Thymus (tissue), 11 donors: ENCODE results near the gene POFUT2. TPM values are rescaled to one million over a fixed set of nuclear protein-coding genes. Genes with fewer than 3 reads are reported as not detected.

Experiments used
- DNase-seq, 9 donors: peaks; one replicate each; pipeline ENCODE4 v3.0.0-alpha.2; 2013; ENCODE audit warnings: low spot score in 9 of 9, low read depth in 6 of 9, missing footprints in 1 of 9
- H3K27ac ChIP-seq, 2 donors: one replicate each; pipeline ENCODE4 v1.5.1; 2013; ENCODE audit warnings: control low read depth in 1 of 2, low read depth in 1 of 2, low read length in 1 of 2, mild to moderate bottlenecking in 1 of 2, moderate library complexity in 1 of 2
- H3K27me3 ChIP-seq, 2 donors: one replicate each; pipeline ENCODE4 v1.5.1; 2013; ENCODE audit warnings: low read length in 1 of 2; ENCODE audit not compliant: control insufficient read depth in 2 of 2, insufficient read depth in 1 of 2
- H3K36me3 ChIP-seq, 2 donors: one replicate each; pipeline ENCODE4 v1.5.1; 2013; ENCODE audit warnings: low read length in 1 of 2, mild to moderate bottlenecking in 1 of 2, moderate library complexity in 1 of 2; ENCODE audit not compliant: control insufficient read depth in 2 of 2, insufficient read depth in 2 of 2
- H3K4me1 ChIP-seq, 2 donors: one replicate each; pipeline ENCODE4 v1.5.1; 2013; ENCODE audit warnings: low read length in 2 of 2; ENCODE audit not compliant: control insufficient read depth in 2 of 2, insufficient read depth in 2 of 2
- H3K4me3 ChIP-seq, 2 donors: one replicate each; pipeline ENCODE4 v1.5.1; 2013; ENCODE audit warnings: low read length in 2 of 2, control low read depth in 1 of 2, mild to moderate bottlenecking in 1 of 2
- H3K9me3 ChIP-seq, 2 donors: one replicate each; pipeline ENCODE4 v1.5.1; 2013; ENCODE audit warnings: low read length in 1 of 2, mild to moderate bottlenecking in 1 of 2; ENCODE audit not compliant: control insufficient read depth in 2 of 2, insufficient read depth in 1 of 2
- WGBS: extraction: QIAGEN DNeasy Blood & Tissue Kit; methylation state at CpG from one replicate; pipeline ENCODE4 v1.1.7; 2013; 5-methylcytosine and 5-hydroxymethylcytosine counted together
- polyA plus RNA-seq: library from polyadenylated mRNA; stranded (reverse); fragments of 200-250 nt; gene quantifications from one replicate; pipeline ENCODE4 v1.2.3, GENCODE V29; 2013
- total RNA-seq: library from RNA; stranded (reverse); fragments of 120-200 nt; gene quantifications from one replicate; pipeline ENCODE4 v1.2.4, GENCODE V29; 2013
- donor health status: healthy.

POFUT2 gene
- total and polyA plus RNA-seq, 2 donors, result 5.7 to 31.9 TPM

DNA sequence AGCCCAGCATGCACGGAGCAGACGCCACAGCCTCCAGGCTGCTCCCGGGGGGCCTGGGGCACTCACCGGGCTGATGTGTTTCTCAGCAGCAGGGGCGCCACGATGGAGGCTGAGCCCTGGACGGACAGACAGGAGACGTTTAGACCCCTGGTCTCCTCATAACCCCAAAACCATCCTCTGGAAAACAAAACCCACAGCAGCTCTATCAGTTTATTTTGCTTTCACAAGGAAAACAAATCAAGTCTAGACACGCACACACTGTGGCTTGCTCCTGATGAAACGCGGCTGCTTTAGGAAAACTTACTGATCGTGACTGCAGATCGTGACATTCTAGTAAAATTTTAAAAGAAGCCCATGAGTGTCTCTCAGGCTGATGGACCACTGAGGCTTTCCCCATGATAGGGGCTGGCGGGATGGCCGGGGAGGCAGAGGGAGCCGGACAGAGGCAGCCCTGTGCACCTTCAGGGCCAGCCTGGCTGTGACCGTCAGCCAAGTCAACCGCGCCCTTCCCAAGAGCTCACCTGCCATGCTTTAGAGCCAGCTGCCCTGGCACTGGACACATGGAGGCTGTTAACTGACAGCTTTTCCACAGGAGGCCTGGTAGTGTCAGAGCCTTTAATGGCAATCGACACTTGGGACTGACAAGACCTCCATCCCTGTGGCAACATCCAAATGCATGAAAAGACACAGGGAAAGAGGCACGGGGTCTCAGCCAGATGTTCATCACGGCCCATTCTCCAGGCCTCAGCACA, 5.2 kb downstream of the POFUT2 start:
- Histone ChIP-seq H3K27me3 (no peaks in the 10 kb centered on the region), H3K36me3 (peaks cover 38 to 71% of the 10 kb centered on the region in 2 donors), H3K4me3 (no peak overlapping the region), H3K4me1 (peaks cover 3 to 4% of the 10 kb centered on the region in 2 donors), H3K27ac (no peak overlapping the region), H3K9me3 (peaks cover 0 to 3% of the 10 kb centered on the region in 2 donors)
- WGBS, result 98% methylated on average over 22 of the region's 22 CpGs
- DNase-seq, result no peak

DNA sequence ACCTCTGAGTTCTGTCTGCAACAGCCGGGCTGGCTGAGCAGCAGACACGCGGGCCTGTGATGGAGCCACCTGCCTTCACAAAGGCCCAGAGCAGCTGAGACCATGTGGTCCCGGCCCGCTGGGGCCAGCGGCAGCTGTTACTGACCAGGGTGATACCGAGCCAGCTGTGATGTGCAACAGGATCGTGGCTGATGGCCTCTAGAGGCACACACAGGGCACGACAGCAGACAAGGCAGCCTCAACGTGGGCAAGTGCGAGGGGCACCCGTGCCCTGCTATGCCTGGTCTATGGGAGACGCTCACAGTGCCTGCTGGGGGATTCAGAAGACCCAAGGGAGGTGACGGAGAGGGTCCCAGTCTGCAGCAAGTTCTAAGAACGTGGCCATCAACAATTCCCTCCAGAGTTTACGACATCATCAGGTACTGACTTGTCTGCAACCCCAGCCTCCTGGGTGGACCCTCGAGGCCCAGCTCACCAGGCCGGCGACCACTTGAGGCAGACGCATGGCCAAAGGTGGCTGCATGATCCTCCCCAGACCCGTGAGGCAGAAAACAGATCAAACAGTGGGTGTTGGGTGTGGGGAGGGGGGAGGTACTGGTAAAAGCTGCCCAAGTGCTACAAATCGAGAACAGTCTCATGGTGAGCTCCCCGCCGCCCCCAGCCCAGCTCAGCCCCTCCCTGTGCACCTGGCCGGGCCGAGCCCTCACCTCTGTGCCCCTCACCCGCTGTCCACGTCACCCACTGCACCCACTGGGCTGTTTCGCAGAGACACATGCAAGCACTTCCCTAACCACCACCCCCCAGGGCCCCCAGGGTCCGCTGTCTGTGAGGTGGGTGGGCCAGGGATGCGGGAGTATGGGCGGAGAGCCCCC, 6.0 kb downstream of the POFUT2 start:
- no peak for DNase-seq
- no peaks in the 10 kb centered on the region for H3K27me3 ChIP-seq
- WGBS, result 97% methylated on average over 32 of the region's 32 CpGs

DNA sequence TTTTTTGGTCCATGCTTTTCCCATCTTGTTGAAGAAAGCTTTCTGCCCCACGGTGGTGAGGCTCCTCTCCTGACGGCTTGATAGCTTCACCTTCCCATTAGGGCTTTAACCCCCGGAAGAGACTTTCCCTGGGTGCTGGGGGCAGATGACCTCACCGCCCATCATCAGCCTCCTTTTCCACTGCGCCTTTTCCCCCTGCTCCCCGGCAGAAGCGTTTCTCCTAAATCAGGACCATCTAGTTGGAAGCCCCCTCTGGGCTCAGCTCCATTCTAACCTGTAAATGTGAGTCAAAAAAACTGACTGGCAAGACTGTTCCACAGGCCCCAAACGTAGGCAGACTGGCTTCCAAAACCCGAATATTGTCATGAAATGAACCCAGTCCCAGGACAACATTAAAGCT, 6.7 kb downstream of the POFUT2 start:
- Histone ChIP-seq H3K27me3 (no peaks in the 10 kb centered on the region), H3K4me1 (no peaks in the 10 kb centered on the region), H3K36me3 (peaks cover 46 to 81% of the 10 kb centered on the region in 2 donors), H3K4me3 (no peak overlapping the region), H3K27ac (no peak overlapping the region), H3K9me3 (peaks cover 0 to 3% of the 10 kb centered on the region in 2 donors)
- DNase-seq, result no peak
- 97% methylated on average over 9 of the region's 9 CpGs for WGBS

More for the DNA sequence above, 6.0 kb downstream of the POFUT2 start:
- H3K4me3 ChIP-seq, result no peak overlapping the region
- H3K27ac ChIP-seq, result no peak overlapping the region
- peaks cover 1% of the 10 kb centered on the region in 2 donors for H3K4me1 ChIP-seq
- H3K9me3 ChIP-seq, result peaks cover 0 to 3% of the 10 kb centered on the region in 2 donors
- H3K36me3 ChIP-seq, result peaks cover 42 to 79% of the 10 kb centered on the region in 2 donors

DNA sequence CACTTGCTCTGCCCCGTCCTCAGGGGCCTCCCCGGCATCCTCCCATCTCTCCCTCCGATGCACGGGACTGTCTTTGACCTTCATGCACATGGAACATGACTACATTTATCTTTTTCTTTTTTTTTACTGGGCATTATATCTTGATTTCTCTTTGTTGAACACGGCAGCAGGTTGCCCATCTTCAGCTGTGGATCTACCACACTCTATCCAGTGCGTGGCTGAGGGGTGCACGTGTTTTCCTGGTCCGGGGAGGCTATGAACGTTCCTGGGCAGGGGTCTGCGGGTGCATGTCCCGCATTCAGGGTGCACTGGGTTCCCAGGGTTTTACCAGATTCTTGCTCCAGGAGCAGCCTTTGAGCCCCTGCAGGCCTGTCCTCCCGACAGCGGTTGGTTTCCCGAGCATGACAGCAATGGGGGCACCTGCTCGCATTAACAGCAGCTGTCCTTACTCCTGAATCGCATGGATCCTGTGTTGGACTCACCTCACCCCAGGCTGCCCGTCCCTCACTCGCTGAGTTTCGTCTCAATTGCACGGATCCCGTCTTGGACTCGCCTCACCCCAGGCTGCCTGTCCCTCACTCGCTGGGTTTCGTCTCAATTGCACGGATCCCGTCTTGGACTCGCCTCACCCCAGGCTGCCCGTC, 7.4 kb downstream of the POFUT2 start:
- H3K27me3 ChIP-seq, result no peaks in the 10 kb centered on the region
- H3K27ac ChIP-seq, result no peak overlapping the region
- H3K4me3 ChIP-seq, result no peak overlapping the region
- H3K4me1 ChIP-seq, result no peaks in the 10 kb centered on the region
- no peak for DNase-seq
- peaks cover 47 to 75% of the 10 kb centered on the region in 2 donors for H3K36me3 ChIP-seq
- 99% methylated on average over 28 of the region's 28 CpGs for WGBS
- H3K9me3 ChIP-seq, result peaks cover 0 to 3% of the 10 kb centered on the region in 2 donors

DNA sequence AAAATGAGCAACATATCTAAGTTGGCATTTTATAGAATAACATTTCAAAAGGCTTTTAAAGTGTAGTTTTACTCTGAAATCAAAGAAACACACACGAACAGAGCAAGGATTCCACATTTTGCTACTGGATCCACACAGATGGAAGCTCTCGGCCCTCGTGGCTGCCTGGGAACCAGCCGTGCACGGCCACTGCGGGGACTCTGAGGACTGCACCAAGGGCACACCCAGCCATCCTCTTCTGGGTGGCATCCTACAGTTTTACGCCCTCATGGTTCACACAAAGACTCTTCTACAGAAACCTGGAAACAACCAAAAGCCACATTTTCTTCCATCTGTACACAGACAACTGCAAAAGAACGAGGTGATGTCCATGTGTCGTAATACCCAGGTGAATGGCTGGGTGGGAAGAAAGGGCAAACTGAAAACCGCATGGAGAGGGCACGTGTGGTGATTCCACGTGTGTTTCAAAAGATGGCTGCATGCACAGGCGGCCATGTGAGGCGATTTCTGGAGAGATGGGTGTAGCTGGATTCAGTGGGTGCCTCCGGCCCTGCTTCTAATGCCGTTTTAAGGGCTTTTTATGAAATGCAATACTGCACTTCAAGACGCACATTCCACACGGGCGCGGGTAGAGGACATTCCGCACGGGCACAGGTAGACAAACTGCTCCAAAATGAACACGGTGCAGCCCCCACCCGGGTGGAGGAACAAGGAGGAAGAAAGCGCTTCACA, 8.1 kb downstream of the POFUT2 start:
- DNase-seq, result no peak
- H3K9me3 ChIP-seq, result peaks cover 0 to 3% of the 10 kb centered on the region in 2 donors
- H3K27me3 ChIP-seq, result no peaks in the 10 kb centered on the region
- H3K4me1 ChIP-seq, result no peaks in the 10 kb centered on the region
- peaks cover 45 to 74% of the 10 kb centered on the region in 2 donors for H3K36me3 ChIP-seq
- 97% methylated on average over 25 of the region's 25 CpGs for WGBS
- H3K27ac ChIP-seq, result no peak overlapping the region
- no peak overlapping the region for H3K4me3 ChIP-seq

DNA sequence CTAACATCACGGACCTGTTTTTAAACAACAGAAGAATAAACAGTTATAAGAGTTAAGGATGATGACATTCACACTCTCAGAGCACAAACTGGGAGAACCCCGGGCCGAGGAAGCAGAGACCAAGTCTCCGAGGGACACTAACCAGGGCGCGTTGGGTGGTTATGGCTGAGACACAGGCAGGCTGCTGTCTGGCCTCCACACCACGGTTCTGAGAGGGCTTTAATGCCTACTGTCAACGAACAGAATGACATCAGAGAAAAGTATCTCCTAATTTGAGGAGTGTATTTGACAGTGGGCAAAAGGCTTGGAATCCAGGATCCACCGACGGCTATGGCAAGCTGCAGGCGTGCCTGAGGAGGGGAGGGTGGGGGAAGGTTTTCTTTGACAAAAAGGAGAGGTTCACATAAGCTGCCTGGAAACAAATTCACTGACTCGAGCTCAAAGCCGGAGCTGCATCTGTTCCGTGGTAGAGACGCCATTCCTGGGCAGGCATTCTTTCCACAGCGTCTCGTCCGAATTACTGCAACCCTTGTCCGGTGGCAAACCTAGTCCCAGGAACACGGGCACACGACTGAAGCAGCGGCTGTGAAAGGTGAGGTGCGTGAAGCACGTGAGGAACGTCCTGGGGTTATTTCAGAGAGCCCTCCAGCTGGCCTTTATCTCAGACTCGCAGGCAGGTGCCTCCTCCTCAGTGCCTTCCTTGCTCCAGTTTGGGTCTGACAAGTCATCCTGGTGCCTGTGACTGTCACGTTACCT, 9.4 kb downstream of the POFUT2 start:
- WGBS, result 97% methylated on average over 27 of the region's 27 CpGs
- DNase-seq, result no peak

DNA sequence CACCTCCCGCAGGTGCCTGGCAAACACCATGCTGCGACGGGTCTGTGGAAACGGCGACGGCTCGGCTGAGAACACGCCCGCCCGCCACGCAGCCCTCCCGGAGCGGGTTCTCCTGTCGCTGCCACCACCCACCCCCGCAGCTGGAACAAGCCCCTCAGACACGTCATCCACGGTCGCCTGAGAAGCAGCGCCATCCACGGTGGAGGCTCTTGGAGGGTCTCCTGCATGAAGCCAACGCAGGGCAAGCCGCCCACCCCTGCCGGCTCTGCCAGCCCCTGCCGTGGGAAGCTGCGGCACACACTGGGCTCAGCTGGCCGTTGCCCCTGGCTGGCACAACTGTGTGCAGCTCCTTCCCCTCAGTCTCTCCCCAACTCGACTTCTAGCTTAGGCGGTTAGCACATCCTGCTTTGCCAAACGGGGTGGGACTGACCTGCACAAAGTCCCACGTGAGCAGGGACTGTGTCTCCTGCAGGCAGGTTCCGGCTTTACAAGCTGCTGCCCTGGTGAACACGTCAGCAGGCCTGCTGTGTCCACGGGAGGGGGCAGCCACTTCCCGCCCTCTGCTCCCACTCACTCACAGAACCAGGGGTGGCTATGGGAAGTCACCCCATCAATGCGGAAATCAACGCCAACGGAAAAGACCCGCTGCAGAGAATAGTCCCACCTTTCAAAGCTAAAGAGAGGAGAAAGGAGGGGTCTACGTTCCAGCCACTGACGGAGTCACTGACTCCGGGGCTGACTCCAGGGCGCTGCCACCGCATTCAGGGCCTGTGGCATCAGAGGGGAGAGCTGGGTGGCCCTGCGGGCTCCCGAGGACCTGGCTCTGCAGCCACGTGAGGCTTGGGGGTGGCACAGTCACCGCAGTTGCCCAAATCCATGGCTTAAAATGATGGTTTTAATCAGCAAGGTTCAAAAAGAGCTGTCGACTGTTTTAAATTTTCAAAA, 10.3 kb downstream of the POFUT2 start:
- Histone ChIP-seq H3K27me3 (no peaks in the 10 kb centered on the region), H3K27ac (no peak overlapping the region), H3K36me3 (peaks cover 35 to 58% of the 10 kb centered on the region in 2 donors), H3K9me3 (peaks cover 0 to 3% of the 10 kb centered on the region in 2 donors), H3K4me3 (no peak overlapping the region), H3K4me1 (no peaks in the 10 kb centered on the region)
- DNase-seq, result no peak
- 98% methylated on average over 48 of the region's 48 CpGs for WGBS

More for the DNA sequence above, 9.4 kb downstream of the POFUT2 start:
- H3K27me3 ChIP-seq, result no peaks in the 10 kb centered on the region
- no peak overlapping the region for H3K4me3 ChIP-seq
- H3K9me3 ChIP-seq, result peaks cover 0 to 3% of the 10 kb centered on the region in 2 donors
- peaks cover 40 to 63% of the 10 kb centered on the region in 2 donors for H3K36me3 ChIP-seq
- no peak overlapping the region for H3K27ac ChIP-seq
- H3K4me1 ChIP-seq, result no peaks in the 10 kb centered on the region
